Hepatocyte (in vitro differentiated cells): ENCODE data around the gene EVI2A. TPM values are rescaled to one million over a fixed set of nuclear protein-coding genes. Genes with fewer than 3 reads are reported as not detected.

Source experiments
- DNase-seq: peaks from one replicate; pipeline ENCODE4 v3.0.0-alpha.2; 2016; ENCODE audit warnings: low spot score
- H2AFZ ChIP-seq: fragments of 200-600 bp; sonication (generic); 2 replicates; pipeline ENCODE4 v1.6.0; 2016; ENCODE audit warnings: antibody characterized with exemption, mild to moderate bottlenecking
- H3K27ac ChIP-seq: fragments of 200-600 bp; sonication (generic); 2 replicates; pipeline ENCODE4 v1.5.1; 2016; ENCODE audit warnings: mild to moderate bottlenecking
- H3K27me3 ChIP-seq: fragments of 200-600 bp; sonication (generic); 2 replicates; pipeline ENCODE4 v1.6.1; 2016
- H3K36me3 ChIP-seq: fragments of 200-600 bp; sonication (generic); replicated peaks from 2 replicates; pipeline ENCODE4 v1.5.1; 2016; ENCODE audit warnings: low read depth; ENCODE audit not compliant: insufficient read depth
- H3K4me1 ChIP-seq: fragments of 200-600 bp; sonication (generic); 2 replicates; pipeline ENCODE4 v1.5.1; 2016; ENCODE audit warnings: mild to moderate bottlenecking, moderate library complexity; ENCODE audit not compliant: insufficient read depth
- H3K4me2 ChIP-seq: fragments of 200-600 bp; sonication (generic); 2 replicates; pipeline ENCODE4 v1.6.0; 2016
- H3K4me3 ChIP-seq: fragments of 200-600 bp; sonication (generic); 2 replicates; pipeline ENCODE4 v1.5.1; 2016; ENCODE audit warnings: mild to moderate bottlenecking
- H3K79me2 ChIP-seq: fragments of 200-600 bp; sonication (generic); 2 replicates; pipeline ENCODE4 v1.6.0; 2017; ENCODE audit warnings: mild to moderate bottlenecking
- H3K9me2 ChIP-seq: fragments of 200-600 bp; sonication (generic); replicated peaks from 2 replicates; pipeline ENCODE4 v1.6.0; 2017; ENCODE audit warnings: mild to moderate bottlenecking; ENCODE audit not compliant: insufficient read depth
- H3K9me3 ChIP-seq: fragments of 200-600 bp; sonication (generic); 2 replicates; pipeline ENCODE4 v1.5.1; 2016; ENCODE audit warnings: low read depth, mild to moderate bottlenecking
- H4K20me1 ChIP-seq: fragments of 200-600 bp; sonication (generic); 2 replicates; pipeline ENCODE4 v1.6.0; 2016; ENCODE audit warnings: mild to moderate bottlenecking; ENCODE audit not compliant: insufficient read depth, poor library complexity, severe bottlenecking
- CTCF ChIP-seq: fragments of 200-600 bp; sonication (generic); IDR thresholded peaks from 2 replicates; pipeline ENCODE4 v1.5.1; 2016; ENCODE audit warnings: antibody characterized with exemption, mild to moderate bottlenecking; ENCODE audit not compliant: poor library complexity
- EZH2 ChIP-seq: fragments of 200-600 bp; sonication (generic); IDR thresholded peaks from 2 replicates; pipeline ENCODE4 v1.6.1; 2016; ENCODE audit warnings: antibody characterized with exemption, mild to moderate bottlenecking, borderline replicate concordance
- EZH2phosphoT487 ChIP-seq: fragments of 200-600 bp; sonication (generic); IDR thresholded peaks from one replicate; pipeline ENCODE4 v1.6.1; 2018; ENCODE audit warnings: antibody characterized with exemption, mild to moderate bottlenecking, low read depth, moderate library complexity; ENCODE audit not compliant: unreplicated experiment, severe bottlenecking
- whole genome bisulfite sequencing: methylation state at CpG from one replicate; pipeline ENCODE4 v1.1.6; 2016; ENCODE audit warnings: low lambda C conversion rate; ENCODE audit errors: missing lambda C conversion rate; 5-methylcytosine and 5-hydroxymethylcytosine counted together
- polyA plus RNA-seq: library from polyadenylated mRNA; unstranded; fragments of >200 nt; fragmentation: Nextera tagmentation; extraction: Ambion mirVana; gene quantifications from 2 replicates; pipeline ENCODE4 v1.2.1, GENCODE V29; 2016
- total RNA-seq: library from RNA; depleted of rRNA; stranded (reverse); fragments of >200 nt; gene quantifications from 2 replicates; pipeline ENCODE4 v1.2.3, GENCODE V29; 2014

EVI2A gene
- total and polyA plus RNA-seq, 2 experiments from 2014 or later, result 0.10 to 1.1 TPM

- no peaks in the 10 kb centered on the region for H3K79me2 ChIP-seq
- H3K27me3 ChIP-seq, result no peaks in the 10 kb centered on the region
- H3K4me1 ChIP-seq, result peaks cover under 1% of the 10 kb centered on the region
- H3K9me2 ChIP-seq, result no peaks in the 10 kb centered on the region
- DNase-seq, result no peak
- no peaks in the 10 kb centered on the region for H3K9me3 ChIP-seq
- H3K36me3 ChIP-seq, result no peaks in the 10 kb centered on the region
- H3K4me2 ChIP-seq, result no peak overlapping the region
- H2AFZ ChIP-seq, result no peak overlapping the region
- 95% methylated on average over 1 of the region's 1 CpG for WGBS
- TF ChIP-seq CTCF, result no peak
- no peak for TF ChIP-seq EZH2phosphoT487
- TF ChIP-seq EZH2, result no peak
- H3K27ac ChIP-seq, result no peak overlapping the region
- no peak overlapping the region for H3K4me3 ChIP-seq
- no peaks in the 10 kb centered on the region for H4K20me1 ChIP-seq
Measured at GRCh38 chr17:31275116-31275515, 46.3 kb downstream of the EVI2A start.

GRCh38 chr17:31274252-31274651 is 47.2 kb downstream of the EVI2A start:
- Histone ChIP-seq H3K79me2 (no peaks in the 10 kb centered on the region), H3K9me2 (no peaks in the 10 kb centered on the region), H3K36me3 (no peaks in the 10 kb centered on the region), H3K9me3 (no peaks in the 10 kb centered on the region), H3K4me2 (no peak overlapping the region), H3K4me3 (no peak overlapping the region), H2AFZ (no peak overlapping the region), H3K27ac (no peak overlapping the region), H4K20me1 (no peaks in the 10 kb centered on the region), H3K27me3 (no peaks in the 10 kb centered on the region), H3K4me1 (peaks cover 8% of the 10 kb centered on the region)
- WGBS, result 86% methylated on average over 2 of the region's 2 CpGs
- peak; percentile 4 for DNase-seq
- TF ChIP-seq EZH2phosphoT487, result no peak
- TF ChIP-seq EZH2, result no peak
- TF ChIP-seq CTCF, result no peak

GRCh38 chr17:31273516-31273915 is 47.9 kb downstream of the EVI2A start:
- H3K4me2 ChIP-seq, result no peak overlapping the region

GRCh38 chr17:31272803-31273202 is 48.6 kb downstream of the EVI2A start:
- Histone ChIP-seq H3K27ac (no peak overlapping the region), H3K9me3 (no peaks in the 10 kb centered on the region), H3K4me2 (no peak overlapping the region), H3K4me3 (no peak overlapping the region), H3K79me2 (no peaks in the 10 kb centered on the region), H3K27me3 (no peaks in the 10 kb centered on the region), H2AFZ (no peak overlapping the region), H3K4me1 (peaks cover 21% of the 10 kb centered on the region), H3K9me2 (no peaks in the 10 kb centered on the region), H4K20me1 (no peaks in the 10 kb centered on the region), H3K36me3 (no peaks in the 10 kb centered on the region)
- no peak for DNase-seq
- TF ChIP-seq EZH2phosphoT487, result no peak
- TF ChIP-seq EZH2, result no peak
- no peak for TF ChIP-seq CTCF

More at GRCh38 chr17:31273516-31273915, 47.9 kb downstream of the EVI2A start:
- Histone ChIP-seq H3K4me3 (no peak overlapping the region), H3K36me3 (no peaks in the 10 kb centered on the region), H3K27me3 (no peaks in the 10 kb centered on the region), H4K20me1 (no peaks in the 10 kb centered on the region), H3K9me2 (no peaks in the 10 kb centered on the region), H3K79me2 (no peaks in the 10 kb centered on the region), H2AFZ (no peak overlapping the region), H3K4me1 (peaks cover 15% of the 10 kb centered on the region), H3K9me3 (no peaks in the 10 kb centered on the region), H3K27ac (no peak overlapping the region)
- no peak for DNase-seq
- WGBS, result 94% methylated on average over 1 of the region's 1 CpG
- TF ChIP-seq EZH2phosphoT487, result no peak
